ENCODE results near the gene KCNF1. TPM values are rescaled to one million over a fixed set of nuclear protein-coding genes. Genes with fewer than 3 reads are reported as not detected.

The KCNF1 gene
- total and polyA plus RNA-seq, 2 of the 8 experiments (the other 6 are each of a cell fraction or from before 2014, with no cell fraction given) = 0.48 to 1.5 TPM

DNA sequence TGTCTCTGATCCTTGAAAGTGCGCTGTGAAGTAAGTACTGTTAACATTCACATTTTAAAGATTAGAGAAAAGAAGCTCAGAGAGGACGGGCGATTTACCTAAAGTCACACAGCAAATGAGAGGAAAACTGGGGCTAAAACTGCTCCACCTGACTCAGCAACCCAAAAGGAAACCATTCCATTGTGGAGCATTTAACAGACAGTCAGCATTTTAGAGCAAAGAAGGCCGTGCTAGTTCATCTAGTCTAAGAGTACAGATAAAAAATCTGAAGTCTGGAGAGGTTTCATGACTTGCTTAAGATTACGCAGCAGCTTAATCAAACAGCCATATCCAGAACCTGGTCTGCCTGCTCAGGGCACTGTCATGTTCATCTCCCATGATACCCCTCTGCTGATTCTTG lies 19.9 kb upstream of the KCNF1 start (continued):
- no peak for TF ChIP-seq NRF1 (IDR thresholded peaks at IDR 0.05; ENCODE audit: low read depth, low read length)
- TF ChIP-seq E2F6 (IDR thresholded peaks at IDR 0.05) = no peak
- TF ChIP-seq KDM1A (IDR thresholded peaks at IDR 0.05; ENCODE audit: borderline replicate concordance, low read length) = no peak
